H9 (cell line): ENCODE measurements around the gene ACAP2. TPM values are rescaled to one million over a fixed set of nuclear protein-coding genes. Genes with fewer than 3 reads are reported as not detected.

ENCODE experiments used
- DNase-seq: peaks from one replicate; pipeline ENCODE4 v3.0.0-alpha.2; 2017
- H2AFZ ChIP-seq: one replicate; pipeline ENCODE4 v1.6.1; 2013; ENCODE audit warnings: mild to moderate bottlenecking, low read length, control low read depth, moderate library complexity
- H2AK5ac ChIP-seq: 2 replicates; pipeline ENCODE4 v1.6.1; 2013; ENCODE audit warnings: low read length, control low read depth, mixed read lengths; ENCODE audit not compliant: insufficient read length
- H2BK120ac ChIP-seq: one replicate; pipeline ENCODE4 v1.6.1; 2013; ENCODE audit warnings: low read depth, mild to moderate bottlenecking, low read length, control low read depth, inconsistent platforms; ENCODE audit not compliant: poor library complexity, severe bottlenecking
- H2BK12ac ChIP-seq: 2 replicates; pipeline ENCODE4 v1.6.1; 2013; ENCODE audit warnings: low read length, control low read depth, mixed read lengths, low read depth; ENCODE audit not compliant: insufficient read length
- H2BK15ac ChIP-seq: 2 replicates; pipeline ENCODE4 v1.6.1; 2013; ENCODE audit warnings: low read depth, low read length, control low read depth
- H2BK20ac ChIP-seq: one replicate; pipeline ENCODE4 v1.6.1; 2013; ENCODE audit warnings: low read depth, mild to moderate bottlenecking, low read length, control low read depth, inconsistent platforms; ENCODE audit not compliant: poor library complexity, severe bottlenecking
- H2BK5ac ChIP-seq: 2 replicates; pipeline ENCODE4 v1.6.1; 2013; ENCODE audit warnings: low read length, control low read depth, mixed read lengths; ENCODE audit not compliant: insufficient read length
- H3K14ac ChIP-seq: 2 replicates; pipeline ENCODE4 v1.6.1; 2013; ENCODE audit warnings: low read length, control low read depth; ENCODE audit not compliant: insufficient read depth
- H3K18ac ChIP-seq: 2 replicates; pipeline ENCODE4 v1.6.1; 2013; ENCODE audit warnings: low read depth, mild to moderate bottlenecking, mixed read lengths, low read length, control low read depth; ENCODE audit not compliant: insufficient read length
- H3K23ac ChIP-seq: 2 replicates; pipeline ENCODE4 v1.6.1; 2013; ENCODE audit warnings: low read length, control low read depth, mixed read lengths, low read depth; ENCODE audit not compliant: insufficient read length
- H3K23me2 ChIP-seq: 2 replicates; pipeline ENCODE4 v1.6.1; 2013; ENCODE audit warnings: low read depth, mild to moderate bottlenecking, mixed read lengths, low read length, control low read depth; ENCODE audit not compliant: insufficient read length, poor library complexity, severe bottlenecking
- H3K27ac ChIP-seq: 2 replicates; pipeline ENCODE4 v1.5.1; 2013; ENCODE audit warnings: low read length, control low read depth, mixed read lengths, low read depth; ENCODE audit not compliant: insufficient read length
- H3K27me3 ChIP-seq: 2 replicates; pipeline ENCODE4 v1.6.1; 2013; ENCODE audit warnings: low read length, control low read depth, inconsistent platforms; ENCODE audit not compliant: insufficient read depth
- H3K4ac ChIP-seq: 2 replicates; pipeline ENCODE4 v1.6.1; 2013; ENCODE audit warnings: low read depth, mild to moderate bottlenecking, control low read depth, inconsistent platforms, low read length, moderate library complexity
- H3K4me1 ChIP-seq: 2 replicates; pipeline ENCODE4 v1.6.1; 2013; ENCODE audit warnings: low read length, control low read depth, inconsistent platforms; ENCODE audit not compliant: insufficient read depth
- H3K4me2 ChIP-seq: 2 replicates; pipeline ENCODE4 v1.6.1; 2013; ENCODE audit warnings: low read length, control low read depth, mixed read lengths; ENCODE audit not compliant: insufficient read length, insufficient read depth
- H3K56ac ChIP-seq: 2 replicates; pipeline ENCODE4 v1.6.1; 2013; ENCODE audit warnings: low read depth, mild to moderate bottlenecking, mixed read lengths, low read length, control low read depth; ENCODE audit not compliant: insufficient read length
- H3K79me1 ChIP-seq: 2 replicates; pipeline ENCODE4 v1.6.1; 2013; ENCODE audit warnings: low read depth, mild to moderate bottlenecking, moderate library complexity, low read length, control low read depth, inconsistent platforms; ENCODE audit not compliant: insufficient read depth, poor library complexity, severe bottlenecking
- H3K79me2 ChIP-seq: 2 replicates; pipeline ENCODE4 v1.6.1; 2013; ENCODE audit warnings: low read length, control low read depth, inconsistent platforms; ENCODE audit not compliant: insufficient read depth
- H3K9ac ChIP-seq: 2 replicates; pipeline ENCODE4 v1.6.1; 2013; ENCODE audit warnings: low read length, control low read depth, mixed read lengths; ENCODE audit not compliant: insufficient read length; ENCODE audit errors: extremely low read depth
- H3K9me3 ChIP-seq: one replicate; pipeline ENCODE4 v1.6.1; 2013; ENCODE audit warnings: low read depth, low read length, inconsistent platforms; ENCODE audit not compliant: control insufficient read depth
- H3T11ph ChIP-seq: one replicate; pipeline ENCODE4 v1.6.1; 2013; ENCODE audit warnings: mild to moderate bottlenecking, low read length, control low read depth, inconsistent platforms
- H4K20me1 ChIP-seq: one replicate; pipeline ENCODE4 v1.6.1; 2013; ENCODE audit not compliant: control insufficient read depth, insufficient read length, insufficient read depth
- H4K5ac ChIP-seq: 2 replicates; pipeline ENCODE4 v1.6.1; 2013; ENCODE audit warnings: low read depth, mild to moderate bottlenecking, mixed read lengths, low read length, control low read depth; ENCODE audit not compliant: insufficient read length
- H4K8ac ChIP-seq: replicated peaks from 2 replicates; pipeline ENCODE4 v1.6.1; 2013; ENCODE audit warnings: low read length, control low read depth, mixed read lengths, low read depth; ENCODE audit not compliant: insufficient read length
- H4K91ac ChIP-seq: 2 replicates; pipeline ENCODE4 v1.6.1; 2013; ENCODE audit warnings: low read depth, mild to moderate bottlenecking, moderate library complexity, mixed read lengths, low read length, control low read depth; ENCODE audit not compliant: insufficient read length
- H3K27ac Mint-ChIP-seq, 3 experiments: 2 replicates in 2 of 3; 3 replicates in 1 of 3; pipeline ENCODE4 v1.8.0; 2020 to 2021; ENCODE audit warnings: mixed read lengths in 3 of 3, mild to moderate bottlenecking in 1 of 3, moderate library complexity in 1 of 3
- H3K27me3 Mint-ChIP-seq: 2 replicates; pipeline ENCODE4 v1.8.0; 2021; ENCODE audit warnings: low read depth, mild to moderate bottlenecking, moderate library complexity, mixed read lengths
- H3K36me3 Mint-ChIP-seq, 3 experiments: 2 replicates in 2 of 3; 3 replicates in 1 of 3; pipeline ENCODE4 v1.8.0; 2020 to 2021; ENCODE audit warnings: low read depth in 3 of 3, mixed read lengths in 3 of 3; ENCODE audit not compliant: insufficient read depth in 1 of 3
- H3K4me1 Mint-ChIP-seq, 2 experiments: 2 replicates each; pipeline ENCODE4 v1.8.0; 2020; ENCODE audit warnings: mixed read lengths in 2 of 2
- H3K4me3 Mint-ChIP-seq, 2 experiments: 2 replicates in 1 of 2; 3 replicates in 1 of 2; pipeline ENCODE4 v1.8.0; 2020 to 2021; ENCODE audit warnings: mild to moderate bottlenecking in 2 of 2, mixed read lengths in 2 of 2, moderate library complexity in 1 of 2
- H3K9me3 Mint-ChIP-seq, 2 experiments: 2 replicates in 1 of 2; 3 replicates in 1 of 2; pipeline ENCODE4 v1.8.0; 2020; ENCODE audit warnings: mild to moderate bottlenecking in 2 of 2, mixed read lengths in 2 of 2, moderate library complexity in 1 of 2
- WGBS: extraction: QIAGEN DNeasy Blood & Tissue Kit; methylation state at CpG from one replicate; pipeline ENCODE4 v1.1.7; 2013; ENCODE audit warnings: missing lambda C conversion rate, low lambda C conversion rate, mixed read lengths; ENCODE audit not compliant: insufficient read length; ENCODE audit errors: extremely low coverage; 5-methylcytosine and 5-hydroxymethylcytosine counted together
- total RNA-seq: library from RNA; stranded (reverse); gene quantifications from 2 replicates; pipeline ENCODE4 v1.2.1, GENCODE V29; 2021
- TF ChIP-seq, protein P1 (sequence below): fragments of 200-600 bp; sonication (generic); conservative IDR thresholded peaks from 3 replicates; pipeline ENCODE4 v1.8.0; 2021; ENCODE audit warnings: antibody characterized with exemption, mild to moderate bottlenecking

The ACAP2 gene
- total RNA-seq, 1 experiment from 2014 or later, result 30.8 TPM

DNA sequence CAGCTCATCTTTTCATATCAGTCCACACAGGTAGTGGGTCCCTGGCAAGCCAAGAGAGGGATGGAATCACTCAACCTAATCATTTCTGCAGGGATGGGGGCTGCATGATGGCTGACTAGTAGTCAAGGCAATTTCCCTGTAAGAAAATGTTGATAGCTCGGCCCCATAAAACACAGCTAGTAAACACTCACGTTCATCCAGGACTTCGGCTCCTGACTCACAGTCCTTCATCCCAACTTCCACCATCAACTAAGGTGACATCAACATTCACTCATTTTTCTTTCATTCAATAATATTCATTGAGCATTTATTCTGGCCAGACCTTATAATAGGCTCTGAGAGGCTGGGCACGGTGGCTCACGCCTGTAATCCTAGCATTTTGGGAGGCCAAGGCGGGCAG, 4.4 kb upstream of the ACAP2 start:
- no peak overlapping the region for H3K18ac ChIP-seq
- Mint-ChIP-seq H3K36me3 (no peaks in the 10 kb centered on the region), H3K27me3 (no peaks in the 10 kb centered on the region; the same call in 1 of the 2 replicates), H3K4me1 (peaks cover 38 to 40% of the 10 kb centered on the region in 2 experiments), H3K9me3 (peaks cover 0 to 6% of the 10 kb centered on the region in 2 experiments; a peak in 2 of 5 replicates), H3K4me3 (no peak overlapping the region), H3K27ac (peak overlapping the region in 1 of 3 experiments; percentile 56; a peak in 1 of 7 replicates)
- peaks cover 4% of the 10 kb centered on the region; the same call in 1 of the 2 replicates for H3K4me1 ChIP-seq
- no CpG with 5 or more reads among the region's 6 CpGs for WGBS
- H3K23ac ChIP-seq, result no peak overlapping the region
- H2BK5ac ChIP-seq, result no peak overlapping the region
- H2AFZ ChIP-seq, result no peak overlapping the region
- H3K4ac ChIP-seq, result no peak overlapping the region
- TF ChIP-seq, protein P1, sequence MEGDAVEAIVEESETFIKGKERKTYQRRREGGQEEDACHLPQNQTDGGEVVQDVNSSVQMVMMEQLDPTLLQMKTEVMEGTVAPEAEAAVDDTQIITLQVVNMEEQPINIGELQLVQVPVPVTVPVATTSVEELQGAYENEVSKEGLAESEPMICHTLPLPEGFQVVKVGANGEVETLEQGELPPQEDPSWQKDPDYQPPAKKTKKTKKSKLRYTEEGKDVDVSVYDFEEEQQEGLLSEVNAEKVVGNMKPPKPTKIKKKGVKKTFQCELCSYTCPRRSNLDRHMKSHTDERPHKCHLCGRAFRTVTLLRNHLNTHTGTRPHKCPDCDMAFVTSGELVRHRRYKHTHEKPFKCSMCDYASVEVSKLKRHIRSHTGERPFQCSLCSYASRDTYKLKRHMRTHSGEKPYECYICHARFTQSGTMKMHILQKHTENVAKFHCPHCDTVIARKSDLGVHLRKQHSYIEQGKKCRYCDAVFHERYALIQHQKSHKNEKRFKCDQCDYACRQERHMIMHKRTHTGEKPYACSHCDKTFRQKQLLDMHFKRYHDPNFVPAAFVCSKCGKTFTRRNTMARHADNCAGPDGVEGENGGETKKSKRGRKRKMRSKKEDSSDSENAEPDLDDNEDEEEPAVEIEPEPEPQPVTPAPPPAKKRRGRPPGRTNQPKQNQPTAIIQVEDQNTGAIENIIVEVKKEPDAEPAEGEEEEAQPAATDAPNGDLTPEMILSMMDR, result no peak
- no peak overlapping the region for H3K27ac ChIP-seq
- H3K23me2 ChIP-seq, result no peaks in the 10 kb centered on the region
- H2AK5ac ChIP-seq, result no peak overlapping the region
- H2BK12ac ChIP-seq, result no peak overlapping the region
- no peaks in the 10 kb centered on the region for H4K20me1 ChIP-seq
- no peaks in the 10 kb centered on the region for H3K9me3 ChIP-seq
- H3K14ac ChIP-seq, result no peak overlapping the region
- H3T11ph ChIP-seq, result no peak overlapping the region
- no peaks in the 10 kb centered on the region for H3K79me1 ChIP-seq
- no peak overlapping the region for H2BK20ac ChIP-seq
- no peaks in the 10 kb centered on the region for H3K79me2 ChIP-seq
- H3K27me3 ChIP-seq, result no peaks in the 10 kb centered on the region
- H2BK15ac ChIP-seq, result no peak overlapping the region
- H4K5ac ChIP-seq, result no peak overlapping the region
- no peak overlapping the region for H3K56ac ChIP-seq
- no peak overlapping the region for H3K4me2 ChIP-seq
- no peak overlapping the region for H4K8ac ChIP-seq
- no peak overlapping the region for H2BK120ac ChIP-seq
- no peak overlapping the region for H4K91ac ChIP-seq
- no peak overlapping the region for H3K9ac ChIP-seq
- DNase-seq, result no peak
